ENCODE results near the gene ADGRB3.
"Not testable (repeated sequence)": the region's sequence is repeated elsewhere in the genome, so short reads cannot be mapped to it uniquely, and the experiment has no call there.

Gene ADGRB3

DNA sequence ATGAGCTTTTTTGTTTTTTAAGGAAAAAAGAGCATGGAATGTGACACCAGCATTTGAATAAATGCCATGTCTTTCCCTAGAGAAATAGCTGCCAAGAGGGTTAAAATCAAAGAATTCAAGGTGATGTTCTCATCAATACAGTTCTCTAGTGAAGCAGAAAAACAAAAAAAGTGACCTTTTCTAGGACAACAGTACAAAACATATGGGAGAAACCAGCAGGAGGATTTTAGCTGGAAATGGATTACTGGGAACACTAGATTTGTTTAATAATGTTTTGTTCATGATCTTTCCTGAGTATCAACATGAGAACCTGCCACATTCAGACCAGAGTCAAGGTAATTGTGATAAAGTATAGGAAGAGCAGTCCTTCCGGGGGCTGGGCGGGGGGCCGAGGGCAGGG, 789.5 kb downstream of the ADGRB3 start:
- H3K4me3 ChIP-seq (ENCODE audit: low read depth, low read length): no peak overlapping the region
- TF ChIP-seq, protein P1, sequence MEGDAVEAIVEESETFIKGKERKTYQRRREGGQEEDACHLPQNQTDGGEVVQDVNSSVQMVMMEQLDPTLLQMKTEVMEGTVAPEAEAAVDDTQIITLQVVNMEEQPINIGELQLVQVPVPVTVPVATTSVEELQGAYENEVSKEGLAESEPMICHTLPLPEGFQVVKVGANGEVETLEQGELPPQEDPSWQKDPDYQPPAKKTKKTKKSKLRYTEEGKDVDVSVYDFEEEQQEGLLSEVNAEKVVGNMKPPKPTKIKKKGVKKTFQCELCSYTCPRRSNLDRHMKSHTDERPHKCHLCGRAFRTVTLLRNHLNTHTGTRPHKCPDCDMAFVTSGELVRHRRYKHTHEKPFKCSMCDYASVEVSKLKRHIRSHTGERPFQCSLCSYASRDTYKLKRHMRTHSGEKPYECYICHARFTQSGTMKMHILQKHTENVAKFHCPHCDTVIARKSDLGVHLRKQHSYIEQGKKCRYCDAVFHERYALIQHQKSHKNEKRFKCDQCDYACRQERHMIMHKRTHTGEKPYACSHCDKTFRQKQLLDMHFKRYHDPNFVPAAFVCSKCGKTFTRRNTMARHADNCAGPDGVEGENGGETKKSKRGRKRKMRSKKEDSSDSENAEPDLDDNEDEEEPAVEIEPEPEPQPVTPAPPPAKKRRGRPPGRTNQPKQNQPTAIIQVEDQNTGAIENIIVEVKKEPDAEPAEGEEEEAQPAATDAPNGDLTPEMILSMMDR (IDR thresholded peaks at IDR 0.05; ENCODE audit: low read depth, low read length): no peak

DNA sequence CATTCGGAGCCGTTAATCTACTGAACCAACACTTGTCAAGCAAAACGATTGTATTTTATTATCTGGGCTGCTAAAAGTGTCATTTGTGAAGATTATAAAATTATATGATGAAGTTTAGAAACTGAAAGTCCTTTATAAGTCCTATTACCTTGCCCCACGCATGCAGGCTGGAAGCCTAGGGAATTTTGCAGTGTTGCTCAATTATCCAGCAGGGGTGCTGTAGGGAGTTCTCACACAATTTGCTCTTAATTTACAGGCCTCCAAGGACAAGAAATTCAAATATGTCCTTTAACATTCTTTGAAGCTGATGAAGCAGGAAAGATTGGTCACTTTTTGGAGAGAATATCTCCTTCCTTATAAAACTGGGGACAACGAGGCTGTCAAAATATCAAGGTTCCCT, 792.8 kb downstream of the ADGRB3 start:
- TF ChIP-seq, protein P1 (IDR thresholded peaks at IDR 0.05; ENCODE audit: low read depth, low read length): no peak
- no peak overlapping the region for H3K4me3 ChIP-seq (ENCODE audit: low read depth, low read length)

DNA sequence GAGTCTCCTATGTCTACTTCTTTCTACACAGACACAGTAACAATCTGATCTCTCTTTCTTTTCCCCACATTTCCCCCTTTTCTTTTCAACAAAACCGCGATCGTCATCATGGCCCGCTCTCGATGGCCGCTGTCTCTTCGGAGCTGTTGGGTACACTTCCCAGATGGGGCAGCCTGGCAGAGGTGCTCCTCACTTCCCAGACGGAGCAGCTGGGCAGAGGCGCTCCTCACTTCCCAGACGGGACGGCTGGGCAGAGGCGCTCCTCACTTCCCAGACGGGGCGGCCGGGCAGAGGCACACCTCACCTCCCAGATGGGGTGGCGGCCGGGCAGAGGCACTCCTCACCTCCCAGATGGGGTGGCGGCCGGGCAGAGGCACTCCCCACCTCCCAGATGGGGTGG, 797.1 kb downstream of the ADGRB3 start:
- not testable (repeated sequence) for H3K4me3 ChIP-seq (ENCODE audit: low read depth, low read length)

DNA sequence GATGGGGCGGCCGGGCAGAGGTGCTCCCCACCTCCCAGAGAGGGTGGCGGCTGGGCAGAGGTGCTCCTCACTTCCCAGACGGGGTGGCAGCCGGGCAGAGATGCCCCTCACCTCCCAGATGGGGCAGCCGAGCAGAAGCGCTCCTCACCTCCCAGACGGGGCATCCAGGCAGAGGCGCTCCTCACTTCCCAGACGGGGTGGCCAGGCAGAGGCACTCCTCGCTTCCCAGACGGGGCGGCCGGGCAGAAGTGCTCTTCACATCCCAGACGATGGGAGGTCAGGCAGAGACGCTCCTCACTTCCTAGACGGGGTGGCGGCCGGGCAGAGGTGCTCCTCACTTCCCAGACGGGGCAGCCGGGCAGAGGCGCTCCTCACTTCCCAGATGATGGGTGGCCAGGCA, 798.0 kb downstream of the ADGRB3 start:
- not testable (repeated sequence) for H3K4me3 ChIP-seq (ENCODE audit: low read depth, low read length)

DNA sequence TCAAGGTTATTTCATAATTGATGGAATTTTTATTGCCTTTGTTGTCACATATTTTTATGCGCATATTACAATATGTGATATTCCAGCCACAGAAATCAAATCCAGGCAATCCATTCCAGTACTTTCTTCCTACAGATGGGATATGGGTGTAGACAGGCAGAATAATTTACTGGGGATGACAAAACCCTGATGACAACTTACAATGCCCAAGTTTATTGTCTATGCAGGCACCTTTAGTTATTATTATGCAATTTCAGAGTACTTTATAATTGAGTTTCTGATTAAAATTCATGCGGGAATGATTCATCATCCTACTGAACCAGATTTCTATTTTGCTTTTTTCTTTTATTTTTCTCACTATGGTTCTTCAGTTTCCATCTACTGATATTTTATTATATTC, 803.0 kb downstream of the ADGRB3 start:
- no peak overlapping the region for H3K4me3 ChIP-seq (ENCODE audit: low read depth, low read length)
- TF ChIP-seq, protein P1 (IDR thresholded peaks at IDR 0.05; ENCODE audit: low read depth, low read length): no peak
